ENCODE results near the gene SETBP1. TPM values are rescaled to one million over a fixed set of nuclear protein-coding genes. Genes with fewer than 3 reads are reported as not detected.
A peak's percentile ranks its signal among the peaks of the same experiment; 100 is the strongest.

The SETBP1 gene
- total RNA-seq, 4 donors from 2014 or later = 3.3 to 86.6 (median 16.3) TPM

GRCh38 chr18:44748582-44748981, 67.9 kb downstream of the SETBP1 start:
- no peak for TF ChIP-seq CTCF (IDR thresholded peaks at IDR 0.05)
- no peak for TF ChIP-seq POLR2A (IDR thresholded peaks at IDR 0.05)
- no peak for DNase-seq
- Histone ChIP-seq H3K4me1 (peaks cover 0 to 11% (median 0%) of the 10 kb centered on the region in 4 donors), H3K27me3 (no peaks in the 10 kb centered on the region), H3K4me3 (no peak overlapping the region), H3K36me3 (no peaks in the 10 kb centered on the region), H3K9me3 (no peaks in the 10 kb centered on the region), H3K27ac (no peak overlapping the region)

DNA sequence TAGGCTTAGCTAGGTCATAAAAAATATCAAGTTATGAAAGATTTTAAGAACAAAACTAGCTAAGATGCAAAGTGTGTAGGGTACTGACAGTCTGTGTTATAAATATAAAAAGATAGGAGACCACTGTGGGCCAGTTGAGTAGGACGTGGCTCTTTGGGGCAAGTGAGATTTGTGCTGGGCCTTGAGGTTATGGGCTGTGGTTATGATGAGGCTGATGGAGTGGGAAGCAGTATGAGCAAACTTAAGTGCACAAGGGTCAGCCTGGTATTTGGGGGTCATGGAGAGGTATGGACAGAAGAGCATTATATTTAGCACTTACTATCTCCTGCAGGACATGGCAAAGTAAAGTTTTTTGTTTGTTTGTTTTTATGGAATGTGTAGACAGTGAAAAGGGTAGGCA, 70.1 kb downstream of the SETBP1 start:
- no peaks in the 10 kb centered on the region for H3K36me3 ChIP-seq
- H3K27ac ChIP-seq = peak overlapping the region in 1 of 4 donors; percentile 14
- TF ChIP-seq CTCF (IDR thresholded peaks at IDR 0.05) (no peak), POLR2A (IDR thresholded peaks at IDR 0.05) (no peak)
- H3K27me3 ChIP-seq = no peaks in the 10 kb centered on the region
- no peaks in the 10 kb centered on the region for H3K9me3 ChIP-seq
- DNase-seq = no peak
- no peak overlapping the region for H3K4me3 ChIP-seq
- no peaks in the 10 kb centered on the region for H3K4me1 ChIP-seq

GRCh38 chr18:44754567-44754966, 73.9 kb downstream of the SETBP1 start:
- no peaks in the 10 kb centered on the region for H3K9me3 ChIP-seq
- no peak overlapping the region for H3K4me3 ChIP-seq
- H3K4me1 ChIP-seq = peaks cover 0 to 1% (median 0%) of the 10 kb centered on the region in 4 donors
- TF ChIP-seq POLR2A (IDR thresholded peaks at IDR 0.05) (no peak), CTCF (IDR thresholded peaks at IDR 0.05) (no peak)
- H3K27ac ChIP-seq = no peak overlapping the region
- DNase-seq = no peak
- H3K27me3 ChIP-seq = no peaks in the 10 kb centered on the region
- no peaks in the 10 kb centered on the region for H3K36me3 ChIP-seq

- H3K27ac ChIP-seq = peak overlapping the region; percentile 16 to 79 (median 42)
- DNase-seq = peak in 2 of 3 donors; percentile 58 to 73
- H3K9me3 ChIP-seq = no peaks in the 10 kb centered on the region
- peaks cover 0 to 11% (median 0%) of the 10 kb centered on the region in 4 donors for H3K4me1 ChIP-seq
- H3K27me3 ChIP-seq = no peaks in the 10 kb centered on the region
- no peaks in the 10 kb centered on the region for H3K36me3 ChIP-seq
- TF ChIP-seq CTCF (IDR thresholded peaks at IDR 0.05) = no peak
- no peak for TF ChIP-seq POLR2A (IDR thresholded peaks at IDR 0.05)
- H3K4me3 ChIP-seq = peak overlapping the region in 1 of 4 donors; percentile 1
Measured at GRCh38 chr18:44758861-44759631, 78.4 kb downstream of the SETBP1 start.

- H3K4me1 ChIP-seq = peaks cover 0 to 11% (median 0%) of the 10 kb centered on the region in 4 donors
- H3K9me3 ChIP-seq = no peaks in the 10 kb centered on the region
- H3K27me3 ChIP-seq = no peaks in the 10 kb centered on the region
- H3K36me3 ChIP-seq = no peaks in the 10 kb centered on the region
- H3K27ac ChIP-seq = peak overlapping the region in 3 of 4 donors; percentile 9 to 79 (median 65)
- TF ChIP-seq CTCF (IDR thresholded peaks at IDR 0.05) (no peak), POLR2A (IDR thresholded peaks at IDR 0.05) (no peak)
- H3K4me3 ChIP-seq = no peak overlapping the region
- peak in 1 of 3 donors; percentile 34 for DNase-seq
Measured at GRCh38 chr18:44759925-44760342, 79.2 kb downstream of the SETBP1 start.
